ENCODE data around the gene DPYSL3. TPM values are rescaled to one million over a fixed set of nuclear protein-coding genes. Genes with fewer than 3 reads are reported as not detected.

Gene DPYSL3
- total RNA-seq, 1 experiment from 2014 or later, result 17.2 TPM

- Histone ChIP-seq H3K9me2 (ENCODE audit: insufficient read depth) (no peaks in the 10 kb centered on the region), H3K4me2 (ENCODE audit: low read length) (no peak overlapping the region), H3K9ac (ENCODE audit: low read length) (no peak overlapping the region), H3K27ac (ENCODE audit: low read depth, low read length) (no peak overlapping the region), H3K9me3 (ENCODE audit: control insufficient read depth in 1 of 2, insufficient read depth in 1 of 2, low read depth in 1 of 2, low read length in 2 of 2) (no peaks in the 10 kb centered on the region), H3K27me3 (ENCODE audit: insufficient read depth, low read length) (no peaks in the 10 kb centered on the region), H3K79me2 (ENCODE audit: insufficient read depth, low read length) (no peaks in the 10 kb centered on the region), H3K4me3 (replicated peaks in 1 of 2; ENCODE audit: low read depth in 1 of 2, low read length in 2 of 2) (no peak overlapping the region), H4K20me1 (ENCODE audit: insufficient read depth) (no peaks in the 10 kb centered on the region), H3K4me1 (ENCODE audit: control insufficient read depth in 1 of 2, insufficient read depth in 2 of 2, low read length in 2 of 2) (no peaks in the 10 kb centered on the region), H2AFZ (ENCODE audit: low read depth, low read length, poor library complexity, severe bottlenecking) (no peak overlapping the region), H3K36me3 (ENCODE audit: control insufficient read depth in 1 of 2, insufficient read depth in 2 of 2, low read length in 2 of 2) (no peaks in the 10 kb centered on the region)
- TF ChIP-seq SRF (IDR thresholded peaks at IDR 0.05; ENCODE audit: low read depth) (no peak), EZH2phosphoT487 (IDR thresholded peaks at IDR 0.05; ENCODE audit: borderline replicate concordance) (no peak)
- DNase-seq (ENCODE audit: low read depth, low spot score) (no peak), ATAC-seq (no peak)
- BruUV-seq (replicated peaks), result no TSS peak
- ChIA-PET POLR2A (interaction anchor here (0.7 kb wide), 1 partner anchor 287 kb away, joined by 3 read pairs; no protein-coding TSS in a partner anchor), RAD21 (ENCODE audit: low non-redundant PET in 1 of 2, low total read pairs in 2 of 2, uncharacterized antibody in 2 of 2, unreplicated experiment in 2 of 2) (no interaction called here), CTCF (no interaction called here)
- intact Hi-C loops (cut with micrococcal nuclease), result no loop called here
These were observed 99.1 kb downstream of the DPYSL3 start for GRCh38 chr5:147410496-147411358.

GRCh38 chr5:147408980-147409379 is 100.9 kb downstream of the DPYSL3 start:
- Histone ChIP-seq H2AFZ (ENCODE audit: low read depth, low read length, poor library complexity, severe bottlenecking) (no peak overlapping the region), H3K4me2 (ENCODE audit: low read length) (no peak overlapping the region), H3K27ac (ENCODE audit: low read depth, low read length) (no peak overlapping the region), H4K20me1 (ENCODE audit: insufficient read depth) (no peaks in the 10 kb centered on the region), H3K4me1 (ENCODE audit: control insufficient read depth in 1 of 2, insufficient read depth in 2 of 2, low read length in 2 of 2) (peaks cover 10 to 13% of the 10 kb centered on the region in 2 experiments), H3K9me2 (ENCODE audit: insufficient read depth) (no peaks in the 10 kb centered on the region), H3K9me3 (ENCODE audit: control insufficient read depth in 1 of 2, insufficient read depth in 1 of 2, low read depth in 1 of 2, low read length in 2 of 2) (no peaks in the 10 kb centered on the region), H3K9ac (ENCODE audit: low read length) (no peak overlapping the region), H3K79me2 (ENCODE audit: insufficient read depth, low read length) (no peaks in the 10 kb centered on the region), H3K4me3 (replicated peaks in 1 of 2; ENCODE audit: low read depth in 1 of 2, low read length in 2 of 2) (no peak overlapping the region), H3K36me3 (ENCODE audit: control insufficient read depth in 1 of 2, insufficient read depth in 2 of 2, low read length in 2 of 2) (no peaks in the 10 kb centered on the region), H3K27me3 (ENCODE audit: insufficient read depth, low read length) (no peaks in the 10 kb centered on the region)
- DNase-seq (ENCODE audit: low read depth, low spot score), result no peak
- TF ChIP-seq EGR1 (IDR thresholded peaks at IDR 0.05; ENCODE audit: low read depth) (no peak), SIN3A (IDR thresholded peaks at IDR 0.05; ENCODE audit: low read depth) (no peak), SP1 (IDR thresholded peaks at IDR 0.05; ENCODE audit: low read depth) (no peak), ELF1 (IDR thresholded peaks at IDR 0.05; ENCODE audit: borderline replicate concordance, low read depth) (no peak), SRF (IDR thresholded peaks at IDR 0.05; ENCODE audit: low read depth) (no peak), ZBTB33 (IDR thresholded peaks at IDR 0.05; ENCODE audit: extremely low read depth, insufficient replicate concordance, low read length) (no peak), EZH2phosphoT487 (IDR thresholded peaks at IDR 0.05; ENCODE audit: borderline replicate concordance) (no peak), ZNF274 (IDR thresholded peaks at IDR 0.05; ENCODE audit: low read depth, low read length) (no peak)
- TF ChIP-seq, protein P1, sequence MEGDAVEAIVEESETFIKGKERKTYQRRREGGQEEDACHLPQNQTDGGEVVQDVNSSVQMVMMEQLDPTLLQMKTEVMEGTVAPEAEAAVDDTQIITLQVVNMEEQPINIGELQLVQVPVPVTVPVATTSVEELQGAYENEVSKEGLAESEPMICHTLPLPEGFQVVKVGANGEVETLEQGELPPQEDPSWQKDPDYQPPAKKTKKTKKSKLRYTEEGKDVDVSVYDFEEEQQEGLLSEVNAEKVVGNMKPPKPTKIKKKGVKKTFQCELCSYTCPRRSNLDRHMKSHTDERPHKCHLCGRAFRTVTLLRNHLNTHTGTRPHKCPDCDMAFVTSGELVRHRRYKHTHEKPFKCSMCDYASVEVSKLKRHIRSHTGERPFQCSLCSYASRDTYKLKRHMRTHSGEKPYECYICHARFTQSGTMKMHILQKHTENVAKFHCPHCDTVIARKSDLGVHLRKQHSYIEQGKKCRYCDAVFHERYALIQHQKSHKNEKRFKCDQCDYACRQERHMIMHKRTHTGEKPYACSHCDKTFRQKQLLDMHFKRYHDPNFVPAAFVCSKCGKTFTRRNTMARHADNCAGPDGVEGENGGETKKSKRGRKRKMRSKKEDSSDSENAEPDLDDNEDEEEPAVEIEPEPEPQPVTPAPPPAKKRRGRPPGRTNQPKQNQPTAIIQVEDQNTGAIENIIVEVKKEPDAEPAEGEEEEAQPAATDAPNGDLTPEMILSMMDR (IDR thresholded peaks at IDR 0.05 in 2 of 3, conservative IDR thresholded peaks at IDR 0.05 in 1 of 3; ENCODE audit: borderline replicate concordance in 1 of 3, insufficient read depth in 1 of 3, low read depth in 2 of 3, low read length in 2 of 3), result no peak
- ChIA-PET POLR2A (no interaction called here), CTCF (no interaction called here), RAD21 (ENCODE audit: low non-redundant PET in 1 of 2, low total read pairs in 2 of 2, uncharacterized antibody in 2 of 2, unreplicated experiment in 2 of 2) (no interaction called here)
- no peak for ATAC-seq
- BruUV-seq (replicated peaks), result no TSS peak
- intact Hi-C loops (cut with micrococcal nuclease), result no loop called here
